Activated effector memory CD4-positive, alpha-beta T cell treated with Interleukin-2 at 50 U/mL for 16 hours (primary cell): ENCODE measurements around the gene RDX.
"Not testable (repeated sequence)": the region's sequence is repeated elsewhere in the genome, so short reads cannot be mapped to it uniquely, and the experiment has no call there.

Experiments
- DNase-seq: peaks from one replicate; pipeline ENCODE4 v3.0.0-alpha.2; 2020

The RDX gene

GRCh38 chr11:110269996-110270395 is 26.4 kb downstream of the RDX start:
- DNase-seq: no peak

GRCh38 chr11:110268441-110268840 is 28.0 kb downstream of the RDX start:
- no peak for DNase-seq

DNA sequence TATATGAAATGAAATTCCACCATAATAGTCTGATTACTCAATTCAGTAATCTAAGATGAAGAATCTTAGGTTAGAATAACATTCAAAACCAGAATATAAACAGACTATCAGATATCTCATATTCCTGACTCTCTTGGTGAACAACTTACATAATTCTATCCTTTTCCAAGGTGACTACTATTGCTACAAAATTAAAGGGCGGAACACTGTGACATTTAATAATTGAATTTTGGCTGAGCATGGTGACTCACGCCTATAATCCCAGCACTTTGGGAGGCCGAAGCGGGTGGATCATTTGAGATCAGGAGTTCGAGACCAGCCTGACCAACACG is 34.4 kb downstream of the RDX start:
- no peak for DNase-seq

- DNase-seq: no peak
These were observed 35.0 kb downstream of the RDX start for GRCh38 chr11:110261195-110262071.

- DNase-seq: no peak
These were observed 42.9 kb downstream of the RDX start for GRCh38 chr11:110253525-110253924.

- no peak for DNase-seq
These were observed 44.6 kb downstream of the RDX start for GRCh38 chr11:110251836-110252235.

DNA sequence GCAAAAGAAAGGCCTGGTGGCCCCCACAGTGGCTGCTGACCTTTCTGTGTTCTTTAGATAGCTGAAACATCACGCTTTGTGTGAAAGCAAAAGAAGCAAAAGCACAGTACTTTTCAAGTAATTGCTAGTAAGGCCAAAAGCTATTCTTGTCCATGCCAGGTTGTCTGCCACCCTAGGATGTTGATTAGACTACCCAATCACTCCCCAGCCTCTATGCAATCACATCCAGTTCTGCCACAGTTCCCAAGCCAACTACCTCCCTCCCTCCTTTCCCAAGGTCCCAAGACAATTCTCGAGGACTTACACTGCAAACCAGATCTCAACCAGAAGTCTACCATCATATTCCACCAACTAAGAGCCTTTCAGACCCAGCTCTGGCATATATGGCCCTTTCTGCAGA is 46.2 kb downstream of the RDX start:
- no peak for DNase-seq

- no peak for DNase-seq
These were observed 46.6 kb downstream of the RDX start for GRCh38 chr11:110249766-110250165.

DNA sequence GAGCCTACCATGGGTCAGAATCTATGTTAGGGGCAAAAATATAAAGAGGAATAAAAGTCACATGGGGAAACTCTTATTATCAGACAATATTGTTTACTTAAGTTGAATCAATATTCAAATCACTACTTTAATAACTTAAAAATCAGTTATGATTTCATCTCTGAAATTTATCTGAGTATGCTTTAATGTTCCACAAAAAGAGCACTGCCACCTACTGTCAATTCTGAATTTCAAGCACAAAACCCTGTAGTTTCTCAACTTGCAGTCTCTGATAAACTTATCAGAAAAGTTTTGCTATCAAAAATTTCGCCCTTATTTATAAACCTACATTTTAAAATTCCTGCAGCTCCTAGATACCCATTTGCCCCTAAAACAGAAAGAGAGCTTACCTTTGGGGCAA is 47.3 kb downstream of the RDX start:
- DNase-seq: no peak

DNA sequence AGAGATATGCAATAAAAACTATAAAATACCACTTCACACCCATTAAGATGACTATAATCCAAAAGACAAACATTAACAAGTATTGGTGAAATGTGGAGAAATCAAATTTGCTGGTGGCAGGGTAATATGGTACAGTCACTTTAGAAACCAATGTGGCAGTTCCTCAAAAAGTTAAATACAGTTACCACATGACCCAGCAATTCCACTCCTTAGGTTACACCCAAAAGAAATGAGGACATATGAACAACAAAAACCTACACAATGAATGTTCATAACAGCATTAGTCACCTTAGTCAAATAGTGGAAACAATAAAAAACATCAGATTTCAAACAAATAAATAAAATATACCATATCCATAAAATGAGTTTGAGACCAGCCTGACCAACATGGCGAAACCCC is 52.6 kb downstream of the RDX start:
- no peak for DNase-seq

- no peak for DNase-seq
These were observed 53.7 kb downstream of the RDX start for GRCh38 chr11:110242746-110243145.

DNA sequence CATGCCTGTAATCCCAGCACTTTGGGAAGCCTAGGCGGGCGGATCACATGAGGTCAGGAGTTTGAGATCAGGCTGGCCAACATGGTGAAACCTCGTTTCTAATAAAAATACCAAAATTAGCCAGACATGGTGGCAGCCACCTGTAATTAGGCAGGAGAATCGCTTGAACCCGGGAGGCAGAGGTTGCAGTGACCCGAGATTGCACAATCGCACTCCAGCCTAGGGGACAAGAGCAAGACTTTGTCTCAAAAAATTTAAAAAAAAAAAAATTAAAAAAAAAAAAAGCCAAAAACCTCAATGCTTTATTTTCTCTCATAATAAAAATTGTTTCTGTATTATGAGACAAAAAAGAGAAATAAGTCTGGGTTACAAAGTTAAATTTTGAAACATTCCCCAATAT is 54.2 kb downstream of the RDX start:
- DNase-seq: no peak

GRCh38 chr11:110235966-110236365 is 60.4 kb downstream of the RDX start:
- no peak for DNase-seq

DNA sequence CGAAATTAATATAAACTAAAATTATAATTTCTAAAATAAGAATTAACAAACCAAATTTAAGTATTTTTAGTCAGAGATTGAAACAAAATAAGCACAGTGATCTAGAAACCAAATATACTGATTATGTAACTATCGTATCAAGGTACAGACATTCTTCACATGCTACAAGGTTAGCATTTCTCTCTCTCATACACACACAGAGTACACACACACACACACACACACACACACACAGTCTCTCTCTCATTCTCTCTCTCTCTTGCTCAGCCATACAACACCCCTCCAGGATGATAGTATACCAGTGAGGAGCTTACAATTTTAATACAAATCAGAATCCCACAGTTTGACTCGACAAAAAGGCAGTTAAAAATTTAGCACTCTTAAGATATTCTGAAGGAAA is 66.0 kb downstream of the RDX start:
- no peak for DNase-seq

DNA sequence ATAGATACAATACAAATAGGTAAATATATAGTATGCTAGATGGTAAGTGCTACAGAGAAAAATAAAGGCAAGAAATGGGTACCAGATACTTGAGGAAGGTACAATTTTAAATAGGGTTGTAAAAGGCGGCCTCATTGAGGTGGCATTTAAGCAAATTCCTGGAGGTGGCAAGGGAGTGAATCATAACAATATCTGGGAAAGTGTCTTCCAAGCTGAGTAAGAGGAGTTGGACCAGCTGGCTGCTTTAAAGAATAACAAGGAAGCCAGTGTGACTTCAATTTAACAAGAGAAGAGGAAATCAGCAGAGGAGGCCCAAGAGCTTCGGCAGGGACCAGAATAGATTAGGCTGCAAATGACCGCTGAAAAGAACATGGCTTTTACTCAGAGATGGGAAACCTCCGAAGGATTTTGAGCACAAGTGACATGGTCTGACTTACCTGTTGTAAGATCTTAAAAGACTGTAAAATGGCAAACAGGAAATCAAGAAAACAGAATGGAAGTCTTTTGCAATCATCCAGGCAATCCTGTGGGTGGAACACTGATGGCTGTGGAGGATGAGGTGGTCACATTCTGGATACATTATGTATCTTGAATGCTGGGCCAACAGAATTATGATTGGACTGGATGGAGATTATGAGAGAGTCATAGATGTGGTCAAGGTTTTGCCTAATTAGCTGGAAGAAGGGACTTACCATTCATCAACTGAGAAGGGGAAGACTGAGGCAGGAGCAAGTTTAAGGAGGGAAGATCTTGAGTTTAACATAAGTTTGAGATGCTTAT is 77.2 kb downstream of the RDX start:
- DNase-seq: no peak

DNA sequence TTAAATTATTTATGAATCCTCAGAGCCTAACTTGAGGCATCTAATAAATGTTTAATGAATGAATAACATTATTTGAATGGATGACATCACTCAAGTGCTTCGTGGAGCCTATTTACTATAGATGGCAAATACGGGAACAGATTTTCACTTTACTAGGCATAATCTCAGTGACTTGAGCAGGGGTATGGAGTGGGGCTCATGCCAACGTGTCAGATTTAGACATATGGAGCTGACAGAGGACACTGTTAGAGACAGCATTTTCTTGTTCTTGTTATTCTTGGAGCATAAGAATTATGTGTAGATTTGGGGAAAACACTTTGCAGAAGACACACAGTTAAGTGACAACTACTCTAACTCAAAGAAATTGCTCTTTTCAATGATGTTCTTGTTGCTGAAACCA is 78.5 kb downstream of the RDX start:
- no peak for DNase-seq

DNA sequence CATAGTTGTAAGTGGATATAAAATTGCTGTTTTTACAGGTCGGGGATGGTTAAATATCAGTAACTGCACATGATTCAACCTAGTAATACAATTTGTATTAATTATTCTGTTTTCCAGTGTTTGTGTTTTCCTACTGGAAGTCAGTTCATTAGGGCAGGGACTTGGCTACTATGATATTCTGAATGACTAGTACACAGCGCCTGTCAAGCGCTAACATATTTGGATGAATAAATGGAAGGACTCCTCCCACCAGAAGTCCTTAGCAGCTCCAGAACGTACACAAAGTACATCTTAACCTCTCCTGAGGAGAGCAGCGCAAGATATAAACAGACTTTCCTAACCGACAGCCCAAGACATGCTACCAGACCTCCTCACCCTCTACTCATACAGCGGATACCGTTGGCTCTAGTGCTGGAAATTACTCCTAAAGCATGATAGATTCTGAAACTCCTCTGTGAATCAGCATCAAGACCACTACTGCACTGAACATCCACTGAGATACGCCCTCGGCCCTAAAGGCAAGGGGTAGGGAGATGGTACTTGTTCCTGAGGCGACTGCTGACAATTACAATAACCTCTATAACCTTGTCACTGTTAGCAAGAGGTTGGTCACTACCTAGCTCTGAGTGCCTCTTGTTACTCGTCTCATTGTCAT is 79.1 kb downstream of the RDX start:
- DNase-seq: no peak

DNA sequence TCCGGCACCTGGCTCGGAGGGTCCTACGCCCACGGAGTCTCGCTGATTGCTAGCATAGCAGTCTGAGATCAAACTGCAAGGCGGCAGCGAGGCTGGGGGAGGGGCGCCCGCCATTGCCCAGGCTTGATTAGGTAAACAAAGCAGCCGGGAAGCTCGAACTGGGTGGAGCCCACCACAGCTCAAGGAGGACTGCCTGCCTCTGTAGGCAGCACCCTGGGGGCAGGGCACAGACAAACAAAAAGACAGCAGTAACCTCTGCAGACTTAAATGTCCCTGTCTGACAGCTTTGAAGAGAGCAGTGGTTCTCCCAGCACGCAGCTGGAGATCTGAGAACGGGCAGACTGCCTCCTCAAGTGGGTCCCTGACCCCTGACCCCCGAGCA is 87.1 kb downstream of the RDX start:
- not testable (repeated sequence) for DNase-seq

DNA sequence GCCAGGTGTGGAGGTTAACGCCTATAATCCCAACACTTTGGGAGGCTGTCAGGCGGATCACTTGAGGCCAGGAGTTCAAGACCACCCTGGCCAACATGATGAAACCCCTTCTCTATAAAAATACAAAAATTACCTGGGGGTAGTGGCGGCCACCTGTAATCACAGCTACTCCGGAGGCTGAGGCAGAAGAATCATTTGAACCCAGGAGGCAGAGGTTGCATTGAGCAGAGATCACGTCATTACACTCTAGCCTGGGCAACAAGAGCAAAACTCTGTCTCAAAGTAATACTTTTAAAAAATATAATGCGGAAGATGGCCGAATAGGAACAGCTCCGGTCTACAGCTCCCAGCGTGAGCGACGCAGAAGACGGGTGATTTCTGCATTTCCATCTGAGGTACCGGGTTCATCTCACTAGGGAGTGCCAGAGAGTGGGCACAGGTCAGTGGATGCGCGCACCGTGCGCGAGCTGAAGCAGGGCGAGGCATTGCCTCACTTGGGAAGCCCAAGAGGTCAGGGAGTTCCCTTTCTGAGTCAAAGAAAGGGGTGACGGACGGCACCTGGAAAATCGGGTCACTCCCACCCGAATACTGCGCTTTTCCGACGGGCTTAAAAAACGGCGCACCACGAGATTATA is 87.6 kb downstream of the RDX start:
- not testable (repeated sequence) for DNase-seq

- no peak for DNase-seq
These were observed 89.3 kb downstream of the RDX start for GRCh38 chr11:110207123-110207522.

- no peak for DNase-seq
These were observed 95.6 kb downstream of the RDX start for GRCh38 chr11:110200836-110201235.

- DNase-seq: no peak
These were observed 96.2 kb downstream of the RDX start for GRCh38 chr11:110200241-110200640.

DNA sequence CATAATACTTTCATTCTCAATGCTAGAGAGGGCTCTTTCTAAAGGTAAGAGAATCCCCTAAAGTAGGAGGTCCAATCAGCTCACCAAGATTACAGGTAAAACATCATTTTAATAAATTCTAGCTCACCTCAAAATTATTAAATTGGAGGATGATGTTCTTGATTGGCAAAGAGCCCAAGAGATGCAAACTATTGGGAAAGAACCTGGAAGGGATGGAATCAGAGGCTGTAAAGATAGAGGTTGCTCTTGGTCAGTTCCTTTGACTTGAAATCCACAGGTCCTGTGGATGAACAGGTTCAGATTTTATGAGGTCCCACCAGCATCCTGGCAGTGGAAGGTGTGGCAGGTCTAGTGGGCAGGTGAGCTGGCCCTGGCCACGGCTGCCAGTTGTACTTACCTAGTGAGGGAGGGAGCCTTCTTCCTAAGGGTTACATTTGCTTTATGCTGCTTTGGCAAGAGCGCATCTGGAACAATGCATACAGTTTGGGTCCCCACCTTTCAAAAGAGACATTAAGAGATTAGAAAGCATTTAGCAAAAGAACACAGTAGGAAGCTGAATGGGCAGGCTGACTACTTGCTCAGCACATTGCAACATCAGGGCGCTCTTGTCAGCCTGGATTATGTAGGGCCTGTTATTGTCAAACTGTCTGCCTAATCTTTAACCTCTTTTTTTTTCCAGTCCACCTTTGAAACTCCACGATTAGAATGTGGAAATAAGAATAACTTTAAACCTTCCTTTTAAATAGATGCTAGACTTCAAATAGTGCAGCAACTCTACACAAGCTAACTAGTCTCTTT is 97.0 kb downstream of the RDX start:
- DNase-seq: no peak
